ENCODE measurements around the gene TM4SF4.

The TM4SF4 gene

DNA sequence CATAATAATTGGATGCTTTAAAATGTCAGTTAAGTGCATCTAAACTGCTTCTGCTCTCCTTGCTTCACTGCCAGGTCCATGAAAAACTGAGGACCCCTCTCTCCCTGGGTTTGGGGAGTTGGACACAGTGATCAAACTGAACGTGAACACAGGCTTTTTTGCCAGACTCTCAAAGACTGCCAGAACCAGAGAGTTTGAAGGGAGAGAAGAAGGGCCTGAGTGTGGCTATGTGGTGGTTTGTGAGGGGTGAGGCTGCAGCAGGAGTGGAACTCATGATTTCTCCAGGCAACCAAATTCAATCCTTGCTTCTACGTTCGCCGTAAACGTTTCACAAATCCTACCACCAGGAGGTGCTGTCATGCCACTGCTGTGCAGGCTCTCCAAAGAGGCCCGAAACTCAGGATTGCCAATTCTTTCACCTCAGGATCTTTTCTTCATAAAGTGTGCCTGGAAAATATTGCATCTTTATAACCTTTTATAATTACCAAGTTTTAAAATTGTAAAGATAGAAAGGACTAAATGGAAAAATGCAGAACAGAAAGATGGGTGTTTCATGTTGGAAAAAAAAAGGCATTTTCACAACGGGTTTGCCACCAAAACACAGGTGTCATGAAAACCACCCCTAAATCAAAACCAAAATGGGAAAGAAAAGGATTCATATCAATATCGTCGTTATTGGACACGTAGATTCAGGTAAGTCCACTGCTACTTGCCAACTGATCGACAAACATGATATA is 19.7 kb downstream of the TM4SF4 start:
- TF ChIP-seq, protein P1, sequence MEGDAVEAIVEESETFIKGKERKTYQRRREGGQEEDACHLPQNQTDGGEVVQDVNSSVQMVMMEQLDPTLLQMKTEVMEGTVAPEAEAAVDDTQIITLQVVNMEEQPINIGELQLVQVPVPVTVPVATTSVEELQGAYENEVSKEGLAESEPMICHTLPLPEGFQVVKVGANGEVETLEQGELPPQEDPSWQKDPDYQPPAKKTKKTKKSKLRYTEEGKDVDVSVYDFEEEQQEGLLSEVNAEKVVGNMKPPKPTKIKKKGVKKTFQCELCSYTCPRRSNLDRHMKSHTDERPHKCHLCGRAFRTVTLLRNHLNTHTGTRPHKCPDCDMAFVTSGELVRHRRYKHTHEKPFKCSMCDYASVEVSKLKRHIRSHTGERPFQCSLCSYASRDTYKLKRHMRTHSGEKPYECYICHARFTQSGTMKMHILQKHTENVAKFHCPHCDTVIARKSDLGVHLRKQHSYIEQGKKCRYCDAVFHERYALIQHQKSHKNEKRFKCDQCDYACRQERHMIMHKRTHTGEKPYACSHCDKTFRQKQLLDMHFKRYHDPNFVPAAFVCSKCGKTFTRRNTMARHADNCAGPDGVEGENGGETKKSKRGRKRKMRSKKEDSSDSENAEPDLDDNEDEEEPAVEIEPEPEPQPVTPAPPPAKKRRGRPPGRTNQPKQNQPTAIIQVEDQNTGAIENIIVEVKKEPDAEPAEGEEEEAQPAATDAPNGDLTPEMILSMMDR (IDR thresholded peaks at IDR 0.05; ENCODE audit: extremely low read depth, missing control alignments) = peak; percentile 66
- DNase-seq (ENCODE audit: low spot score) = peak; percentile 45

DNA sequence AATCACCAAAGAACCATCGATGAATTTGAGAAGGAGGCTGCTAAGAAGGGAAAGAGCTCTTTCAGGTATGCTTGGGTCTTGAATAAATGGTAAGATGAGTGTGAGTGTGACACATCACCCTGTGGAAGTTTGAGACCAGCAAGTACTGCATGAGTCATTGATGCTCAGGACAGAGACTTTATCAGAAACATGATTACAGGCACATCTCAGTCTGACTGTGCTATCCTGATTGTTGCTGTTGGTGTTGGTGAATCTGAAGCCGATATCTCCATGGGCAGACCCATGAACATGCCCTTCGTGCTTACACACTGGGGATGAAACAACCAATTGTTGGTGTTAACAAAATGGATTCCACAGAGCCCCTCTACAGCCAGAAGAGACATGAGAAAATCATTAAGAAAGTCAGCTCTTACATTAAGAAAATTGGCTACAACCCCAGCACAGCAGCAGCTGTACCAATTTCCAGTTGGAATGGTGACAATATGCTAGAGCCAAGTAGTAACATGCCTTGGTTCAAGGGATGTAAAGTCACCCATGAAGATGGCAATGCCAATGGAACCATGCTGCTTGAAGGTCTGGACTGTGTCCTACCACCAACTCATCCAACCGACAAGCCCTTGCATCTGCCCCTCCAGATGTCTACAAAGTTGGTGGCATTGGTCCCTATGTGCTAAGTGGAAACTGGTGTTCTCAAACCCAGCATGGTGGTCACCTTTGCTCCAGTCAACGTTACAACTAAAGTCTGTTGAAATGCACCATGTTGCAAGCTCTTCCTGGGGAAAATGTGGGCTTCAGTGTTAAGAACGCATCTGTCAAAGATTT is 20.5 kb downstream of the TM4SF4 start:
- TF ChIP-seq, protein P1 (IDR thresholded peaks at IDR 0.05; ENCODE audit: extremely low read depth, missing control alignments) = no peak
- no peak for DNase-seq (ENCODE audit: low spot score)

DNA sequence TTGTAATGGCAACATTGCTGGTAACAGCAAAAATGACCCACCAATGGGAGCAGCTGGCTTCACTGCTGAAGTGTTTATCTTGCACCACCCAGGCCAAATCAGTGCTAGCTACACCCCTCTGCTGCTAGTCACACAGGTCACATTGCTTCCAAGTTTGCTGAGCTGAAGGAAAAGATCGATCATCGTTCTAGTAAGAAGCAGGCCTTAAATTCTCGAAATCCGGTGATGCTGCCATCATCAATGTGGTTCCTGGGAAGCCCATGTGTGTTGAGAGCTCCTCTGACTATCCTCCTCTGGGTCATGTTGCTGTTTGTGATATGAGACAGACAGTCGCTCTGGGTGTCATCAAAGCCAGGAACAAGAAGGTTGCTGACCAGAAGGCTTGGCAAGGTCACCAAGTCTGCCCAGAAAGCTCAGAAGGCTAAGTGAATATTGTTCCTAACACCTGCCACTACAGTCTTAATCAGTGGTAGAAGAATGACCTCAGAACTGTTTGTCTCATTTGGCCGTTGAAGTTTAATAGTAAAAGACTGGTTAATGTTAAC is 21.2 kb downstream of the TM4SF4 start:
- TF ChIP-seq, protein P1 (IDR thresholded peaks at IDR 0.05; ENCODE audit: extremely low read depth, missing control alignments) = no peak

DNA sequence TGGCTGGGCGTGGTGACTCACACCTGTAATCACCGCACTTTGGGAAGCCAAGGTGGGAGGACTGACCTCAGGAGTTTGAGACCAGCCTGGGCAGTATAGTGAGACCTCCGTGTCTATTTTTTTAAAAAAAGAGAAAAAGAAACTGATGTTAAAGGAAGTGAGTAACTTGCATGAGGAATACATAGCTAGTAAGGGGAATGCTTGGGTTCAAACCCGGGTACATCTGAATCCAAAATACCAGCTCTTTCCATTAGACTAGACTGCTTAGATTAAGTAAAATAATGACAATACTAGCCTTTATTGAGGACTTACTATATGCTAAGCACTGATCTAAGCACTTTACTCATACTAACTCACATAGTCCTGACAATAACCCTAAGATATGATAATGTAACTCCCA is 22.4 kb downstream of the TM4SF4 start:
- DNase-seq (ENCODE audit: low spot score) = no peak
- TF ChIP-seq, protein P1 (IDR thresholded peaks at IDR 0.05; ENCODE audit: extremely low read depth, missing control alignments) = no peak

More for the DNA sequence above, 21.2 kb downstream of the TM4SF4 start:
- no peak for DNase-seq (ENCODE audit: low spot score)

DNA sequence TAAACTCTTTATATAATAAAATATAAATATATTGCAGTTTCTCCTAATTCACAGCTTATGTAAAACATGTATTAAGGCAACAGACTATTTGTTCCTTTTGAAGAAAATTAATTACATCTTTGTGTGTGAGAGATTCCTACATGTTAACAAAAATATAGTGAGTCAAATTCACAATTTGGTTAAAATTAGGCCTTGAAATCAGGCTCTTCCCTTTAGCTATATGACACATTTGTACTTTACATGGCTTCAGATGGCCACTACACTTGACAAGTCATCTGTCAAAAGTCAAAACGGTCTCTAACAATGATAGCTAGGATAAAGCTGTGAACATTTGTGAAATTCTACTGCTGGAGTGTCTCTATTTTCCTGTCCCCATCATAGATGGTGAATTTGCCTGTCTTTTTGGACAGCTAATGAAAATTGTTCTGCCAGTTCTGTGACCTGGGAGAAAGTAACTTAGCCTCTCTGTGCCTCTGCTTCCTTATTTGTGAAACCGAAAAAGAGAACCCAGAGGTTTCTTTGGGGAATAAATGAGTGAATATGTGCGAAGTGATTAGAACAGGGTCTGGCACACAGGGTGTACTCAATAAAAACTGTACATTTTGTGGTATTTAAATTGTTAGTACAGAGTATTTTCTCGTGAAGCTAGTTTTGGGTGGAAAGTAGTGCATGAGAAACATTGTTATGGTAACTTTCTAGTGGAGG is 23.6 kb downstream of the TM4SF4 start:
- DNase-seq (ENCODE audit: low spot score) = no peak
- TF ChIP-seq, protein P1 (IDR thresholded peaks at IDR 0.05; ENCODE audit: extremely low read depth, missing control alignments) = no peak

DNA sequence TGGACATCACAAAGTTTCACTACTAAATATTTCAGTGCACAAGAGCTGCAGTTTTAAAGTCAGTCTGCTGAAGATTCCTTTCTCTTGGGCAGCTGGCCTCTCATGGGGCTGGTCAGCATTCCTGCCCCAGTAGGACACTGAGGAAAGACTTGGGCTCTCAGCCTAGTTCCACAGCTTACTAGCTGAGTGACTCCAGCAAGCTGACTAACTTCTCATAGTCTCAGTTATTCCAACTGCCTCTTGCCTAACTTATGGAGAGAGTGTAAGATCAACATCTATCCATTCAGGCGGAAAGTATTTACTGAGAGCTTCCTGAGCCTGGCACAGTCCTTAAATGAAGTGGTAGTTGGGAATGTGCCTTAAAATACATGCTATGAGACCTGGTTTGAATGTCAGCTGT is 27.0 kb downstream of the TM4SF4 start:
- TF ChIP-seq, protein P1 (IDR thresholded peaks at IDR 0.05; ENCODE audit: extremely low read depth, missing control alignments) = no peak
- DNase-seq (ENCODE audit: low spot score) = no peak
